Left ventricle myocardium inferior (tissue), 1 donor: ENCODE measurements around the gene ATF3. TPM values are rescaled to one million over a fixed set of nuclear protein-coding genes. Genes with fewer than 3 reads are reported as not detected.

ENCODE experiments used
- DNase-seq: peaks from one replicate; pipeline ENCODE4 v3.0.0-alpha.2; 2020
- H3K27ac ChIP-seq: fragments of 200-600 bp; replicated peaks from 2 replicates; pipeline ENCODE4 v1.8.0; 2021
- H3K27me3 ChIP-seq: fragments of 200-600 bp; 2 replicates; pipeline ENCODE4 v1.8.0; 2021; ENCODE audit warnings: low read depth
- H3K36me3 ChIP-seq: fragments of 200-600 bp; 2 replicates; pipeline ENCODE4 v1.8.0; 2021
- H3K4me1 ChIP-seq: fragments of 200-600 bp; 2 replicates; pipeline ENCODE4 v1.8.0; 2021
- H3K4me3 ChIP-seq: fragments of 200-600 bp; 2 replicates; pipeline ENCODE4 v1.8.0; 2021; ENCODE audit warnings: mild to moderate bottlenecking, moderate library complexity
- H3K9me3 ChIP-seq: fragments of 200-600 bp; replicated peaks from 2 replicates; pipeline ENCODE4 v1.8.0; 2021
- intact Hi-C: fragments of 100-400 bp; cut with micrococcal nuclease; formaldehyde crosslinking; loops from one replicate; pipeline ENCODE4 v1.11.0; 2022
- total RNA-seq: library from RNA; stranded (reverse); fragmentation: NEBNext Ultra II Directional; extraction: Animal tissue kit (Norgen Biotek cat#: 25700); gene quantifications from one replicate; pipeline ENCODE4 v1.2.1, GENCODE V29; 2021
- TF ChIP-seq, protein P1 (sequence below): fragments of 200-600 bp; IDR thresholded peaks from 2 replicates; pipeline ENCODE4 v1.8.0; 2021; ENCODE audit warnings: antibody characterized with exemption, mild to moderate bottlenecking, borderline replicate concordance
- donor health status: DM: no; HTN: yes; CAD: no; lungs with severe emphysema.

The ATF3 gene
- total RNA-seq, 1 donor from 2014 or later = 20.0 TPM

DNA sequence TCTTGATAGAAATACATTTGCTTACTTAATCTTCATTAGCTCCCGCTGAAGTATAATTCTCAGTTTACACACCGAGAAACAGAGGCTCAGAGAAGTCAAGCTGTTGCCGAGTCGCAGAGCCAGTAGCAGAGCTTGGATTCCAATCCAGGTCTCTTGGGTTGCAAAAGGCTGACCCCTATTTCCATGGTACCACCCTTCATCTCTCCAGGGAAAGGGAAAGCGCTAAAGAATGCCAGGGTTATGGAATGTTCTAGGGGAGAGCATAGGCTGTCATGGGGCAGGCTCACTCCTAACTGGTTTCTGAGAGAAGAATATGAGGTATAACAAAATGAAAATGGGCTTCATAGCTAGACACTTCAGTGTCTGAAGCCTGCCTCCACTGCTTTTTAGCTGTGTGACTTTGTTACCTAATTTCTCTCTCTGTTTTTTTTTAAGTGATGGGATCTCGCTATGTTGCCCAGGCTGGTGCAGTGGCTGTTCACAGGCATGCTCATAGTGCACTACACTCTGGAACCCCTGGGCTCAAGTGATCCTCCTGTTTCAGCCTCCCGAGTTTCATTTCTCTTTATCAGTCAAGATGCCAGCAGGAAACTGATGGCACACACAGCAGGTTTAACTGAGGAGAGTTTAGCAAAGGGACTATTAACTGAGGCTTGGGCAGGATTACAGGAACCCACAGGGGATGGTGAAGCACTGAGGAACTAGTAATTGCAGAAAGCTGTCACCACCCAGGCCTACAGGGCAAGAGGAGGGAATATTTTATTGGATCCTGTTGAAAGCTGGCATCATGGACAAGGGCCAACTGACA, 25.5 kb upstream of the ATF3 start:
- no peak for DNase-seq
- H3K9me3 ChIP-seq = no peaks in the 10 kb centered on the region
- no peak overlapping the region for H3K27ac ChIP-seq
- no peaks in the 10 kb centered on the region for H3K36me3 ChIP-seq
- peaks cover 30% of the 10 kb centered on the region for H3K27me3 ChIP-seq
- no peak overlapping the region for H3K4me3 ChIP-seq
- TF ChIP-seq, protein P1, sequence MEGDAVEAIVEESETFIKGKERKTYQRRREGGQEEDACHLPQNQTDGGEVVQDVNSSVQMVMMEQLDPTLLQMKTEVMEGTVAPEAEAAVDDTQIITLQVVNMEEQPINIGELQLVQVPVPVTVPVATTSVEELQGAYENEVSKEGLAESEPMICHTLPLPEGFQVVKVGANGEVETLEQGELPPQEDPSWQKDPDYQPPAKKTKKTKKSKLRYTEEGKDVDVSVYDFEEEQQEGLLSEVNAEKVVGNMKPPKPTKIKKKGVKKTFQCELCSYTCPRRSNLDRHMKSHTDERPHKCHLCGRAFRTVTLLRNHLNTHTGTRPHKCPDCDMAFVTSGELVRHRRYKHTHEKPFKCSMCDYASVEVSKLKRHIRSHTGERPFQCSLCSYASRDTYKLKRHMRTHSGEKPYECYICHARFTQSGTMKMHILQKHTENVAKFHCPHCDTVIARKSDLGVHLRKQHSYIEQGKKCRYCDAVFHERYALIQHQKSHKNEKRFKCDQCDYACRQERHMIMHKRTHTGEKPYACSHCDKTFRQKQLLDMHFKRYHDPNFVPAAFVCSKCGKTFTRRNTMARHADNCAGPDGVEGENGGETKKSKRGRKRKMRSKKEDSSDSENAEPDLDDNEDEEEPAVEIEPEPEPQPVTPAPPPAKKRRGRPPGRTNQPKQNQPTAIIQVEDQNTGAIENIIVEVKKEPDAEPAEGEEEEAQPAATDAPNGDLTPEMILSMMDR = no peak
- intact Hi-C loops = no loop called here
- no peaks in the 10 kb centered on the region for H3K4me1 ChIP-seq

DNA sequence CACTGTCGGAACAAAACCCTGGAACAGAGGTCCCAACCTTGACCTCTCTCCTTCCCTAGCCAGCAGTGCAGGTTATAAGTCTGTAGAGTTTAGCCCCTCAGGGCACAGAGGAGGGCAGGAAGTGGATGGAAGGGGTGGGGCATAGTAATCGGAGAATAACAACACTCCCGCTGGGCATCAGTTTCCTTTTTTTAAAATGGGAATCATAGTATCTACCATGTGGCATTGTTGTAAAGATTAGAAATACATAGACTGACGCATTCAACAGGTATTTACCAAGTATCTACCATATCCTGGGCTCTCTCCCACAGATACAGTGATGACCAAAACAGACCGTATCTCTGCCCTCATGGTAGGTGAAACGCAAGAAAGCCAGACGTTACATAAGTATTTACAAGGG, 24.9 kb upstream of the ATF3 start:
- Histone ChIP-seq H3K9me3 (no peaks in the 10 kb centered on the region), H3K36me3 (no peaks in the 10 kb centered on the region), H3K27me3 (peaks cover 36% of the 10 kb centered on the region), H3K4me3 (no peak overlapping the region), H3K4me1 (no peaks in the 10 kb centered on the region), H3K27ac (no peak overlapping the region)
- intact Hi-C loops = no loop called here
- DNase-seq = no peak
- TF ChIP-seq, protein P1 = no peak

DNA sequence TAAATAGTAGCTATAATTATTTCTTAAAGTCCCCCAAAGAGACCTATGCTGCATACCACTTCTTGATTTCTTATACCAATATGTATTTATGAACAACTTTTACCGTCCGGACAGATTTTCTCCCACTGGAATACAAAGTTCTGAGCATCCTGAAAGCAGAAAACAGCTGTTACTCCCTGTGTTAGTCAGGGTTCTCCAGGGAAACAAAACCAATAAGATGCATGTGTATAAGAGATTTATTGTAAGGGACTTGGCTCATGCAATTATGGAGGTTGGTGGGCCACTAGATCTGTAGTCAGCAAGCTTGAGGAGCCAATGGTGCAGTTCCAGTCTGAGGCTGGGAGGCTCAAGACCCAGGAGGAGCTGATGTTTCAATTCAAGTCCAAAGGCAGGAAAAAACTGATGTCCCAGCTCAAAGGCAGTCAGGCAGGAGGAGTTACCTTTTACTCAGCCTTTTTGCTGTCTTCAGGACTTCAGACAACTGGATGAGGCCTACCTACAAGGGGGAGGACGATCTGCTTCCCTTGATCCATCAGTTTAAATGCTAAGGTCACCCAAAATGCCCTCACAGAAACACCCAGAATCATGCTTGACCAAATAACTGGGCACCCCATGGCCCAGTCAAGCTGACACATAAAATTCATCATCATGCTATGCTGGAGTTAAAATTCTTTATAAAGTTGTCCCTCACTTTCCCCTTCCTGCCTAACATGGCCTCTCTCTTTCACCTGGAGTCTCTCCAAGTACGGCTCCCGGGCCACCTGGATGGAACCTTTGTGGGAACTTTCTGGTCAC, 24.3 kb upstream of the ATF3 start:
- TF ChIP-seq, protein P1 = no peak
- no peaks in the 10 kb centered on the region for H3K9me3 ChIP-seq
- no peak overlapping the region for H3K4me3 ChIP-seq
- H3K36me3 ChIP-seq = no peaks in the 10 kb centered on the region
- DNase-seq = no peak
- H3K4me1 ChIP-seq = no peaks in the 10 kb centered on the region
- intact Hi-C loops = no loop called here
- peaks cover 43% of the 10 kb centered on the region for H3K27me3 ChIP-seq
- H3K27ac ChIP-seq = no peak overlapping the region

DNA sequence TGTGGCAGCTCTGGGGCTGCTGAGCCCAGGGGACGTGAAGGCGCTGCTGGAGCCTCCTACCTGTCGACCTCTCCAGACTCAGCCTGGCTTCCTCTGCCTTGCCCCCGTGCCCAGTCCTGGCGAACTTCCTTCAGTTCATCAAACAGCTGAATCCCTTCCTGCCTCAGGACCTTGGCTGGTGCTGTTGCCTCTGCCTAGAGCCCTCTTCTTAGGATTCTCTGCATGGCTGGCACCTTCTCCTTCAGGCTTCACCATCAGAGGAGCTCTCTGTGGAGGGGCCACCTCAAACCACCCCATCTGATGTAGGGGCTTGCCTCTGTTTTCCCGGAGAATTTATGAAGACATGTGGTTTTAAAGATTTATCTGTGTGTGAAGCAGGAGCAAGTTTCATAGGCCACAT, 23.4 kb upstream of the ATF3 start:
- intact Hi-C loops = no loop called here
- Histone ChIP-seq H3K27ac (no peak overlapping the region), H3K9me3 (no peaks in the 10 kb centered on the region), H3K4me1 (no peaks in the 10 kb centered on the region), H3K4me3 (no peak overlapping the region), H3K27me3 (peaks cover 50% of the 10 kb centered on the region), H3K36me3 (no peaks in the 10 kb centered on the region)
- TF ChIP-seq, protein P1 = no peak
- no peak for DNase-seq

DNA sequence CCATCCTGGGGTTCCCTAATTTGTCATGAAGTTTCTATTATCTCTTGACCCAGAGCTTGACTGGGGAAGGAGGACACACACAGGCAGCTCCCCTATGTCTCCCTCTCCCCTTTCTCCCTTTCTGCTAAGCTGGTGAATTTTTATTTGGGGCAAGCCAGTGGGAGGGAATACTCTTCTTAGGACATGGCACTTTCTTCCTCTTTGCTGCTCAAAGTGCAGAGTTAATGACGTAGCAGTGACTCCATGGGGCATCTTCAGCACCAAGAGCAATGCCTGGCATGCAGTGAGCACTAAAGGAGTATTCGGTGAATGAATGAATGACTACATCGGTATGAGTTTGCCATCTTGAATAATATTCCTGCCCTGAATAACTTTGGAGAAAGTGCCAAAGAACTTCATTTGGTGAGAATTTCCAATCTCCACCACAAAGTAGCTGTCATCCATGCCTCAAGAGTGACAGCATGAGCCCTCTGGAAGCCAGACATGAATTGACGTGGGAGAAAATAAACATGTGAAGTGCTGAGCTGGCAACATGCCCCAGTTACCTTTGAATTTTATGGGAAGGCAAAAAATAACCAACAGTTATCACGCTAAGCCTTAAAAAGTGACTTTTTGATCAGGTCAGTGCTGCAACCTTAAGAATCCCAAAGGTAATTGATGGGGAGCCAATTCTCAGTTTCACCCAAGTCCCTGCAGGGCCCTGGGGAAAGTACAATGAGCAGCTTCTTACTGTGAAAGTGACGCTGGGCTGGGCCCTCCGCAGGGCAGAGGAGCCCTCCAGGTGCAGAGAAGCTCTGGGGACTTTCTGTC, 22.1 kb upstream of the ATF3 start:
- intact Hi-C loops = no loop called here
- Histone ChIP-seq H3K4me1 (no peaks in the 10 kb centered on the region), H3K9me3 (no peaks in the 10 kb centered on the region), H3K36me3 (no peaks in the 10 kb centered on the region), H3K27ac (no peak overlapping the region), H3K27me3 (peaks cover 57% of the 10 kb centered on the region), H3K4me3 (no peak overlapping the region)
- no peak for DNase-seq
- TF ChIP-seq, protein P1 = no peak
